Measurements from ENCODE around the gene ZC3H7A. TPM values are rescaled to one million over a fixed set of nuclear protein-coding genes. Genes with fewer than 3 reads are reported as not detected.

Gene ZC3H7A
- total RNA-seq, 1 donor from 2014 or later: 52.6 TPM

GRCh38 chr16:11756248-11756647 lies 40.8 kb downstream of the ZC3H7A start:
- no peak for DNase-seq (ENCODE audit: low read depth)
- Histone ChIP-seq H3K36me3 (ENCODE audit: control insufficient read depth, insufficient read depth, low read length) (peaks cover 6% of the 10 kb centered on the region), H3K27me3 (ENCODE audit: control insufficient read depth, insufficient read depth, low read length) (no peaks in the 10 kb centered on the region), H3K4me3 (ENCODE audit: low read depth, low read length) (no peak overlapping the region)
- no peak for TF ChIP-seq CTCF (IDR thresholded peaks at IDR 0.05; ENCODE audit: insufficient read depth, low read length, poor library complexity, severe bottlenecking)

- TF ChIP-seq CTCF (IDR thresholded peaks at IDR 0.05; ENCODE audit: insufficient read depth, low read length, poor library complexity, severe bottlenecking): no peak
- DNase-seq (ENCODE audit: low read depth): no peak
- peaks cover 6% of the 10 kb centered on the region for H3K36me3 ChIP-seq (ENCODE audit: control insufficient read depth, insufficient read depth, low read length)
- no peak overlapping the region for H3K4me3 ChIP-seq (ENCODE audit: low read depth, low read length)
- no peaks in the 10 kb centered on the region for H3K27me3 ChIP-seq (ENCODE audit: control insufficient read depth, insufficient read depth, low read length)
Observed at GRCh38 chr16:11755022-11755760, 41.9 kb downstream of the ZC3H7A start.

- DNase-seq (ENCODE audit: low read depth): no peak
- Histone ChIP-seq H3K4me3 (ENCODE audit: low read depth, low read length) (no peak overlapping the region), H3K36me3 (ENCODE audit: control insufficient read depth, insufficient read depth, low read length) (peaks cover 9% of the 10 kb centered on the region), H3K27me3 (ENCODE audit: control insufficient read depth, insufficient read depth, low read length) (no peaks in the 10 kb centered on the region)
- no peak for TF ChIP-seq CTCF (IDR thresholded peaks at IDR 0.05; ENCODE audit: insufficient read depth, low read length, poor library complexity, severe bottlenecking)
Observed at GRCh38 chr16:11752856-11753255, 44.2 kb downstream of the ZC3H7A start.

- no peak for DNase-seq (ENCODE audit: low read depth)
- Histone ChIP-seq H3K27me3 (ENCODE audit: control insufficient read depth, insufficient read depth, low read length) (no peaks in the 10 kb centered on the region), H3K4me3 (ENCODE audit: low read depth, low read length) (no peak overlapping the region), H3K36me3 (ENCODE audit: control insufficient read depth, insufficient read depth, low read length) (peaks cover 7% of the 10 kb centered on the region)
- TF ChIP-seq CTCF (IDR thresholded peaks at IDR 0.05; ENCODE audit: insufficient read depth, low read length, poor library complexity, severe bottlenecking): no peak
Observed at GRCh38 chr16:11750056-11750455, 47.0 kb downstream of the ZC3H7A start.

- Histone ChIP-seq H3K27me3 (ENCODE audit: control insufficient read depth, insufficient read depth, low read length) (no peaks in the 10 kb centered on the region), H3K36me3 (ENCODE audit: control insufficient read depth, insufficient read depth, low read length) (peaks cover 7% of the 10 kb centered on the region), H3K4me3 (ENCODE audit: low read depth, low read length) (no peak overlapping the region)
- DNase-seq (ENCODE audit: low read depth): no peak
- TF ChIP-seq CTCF (IDR thresholded peaks at IDR 0.05; ENCODE audit: insufficient read depth, low read length, poor library complexity, severe bottlenecking): no peak
Observed at GRCh38 chr16:11748404-11749254, 48.4 kb downstream of the ZC3H7A start.
